ENCODE data around the gene ALG12.

ALG12 gene

GRCh38 chr22:49911881-49912625 lies 6.2 kb downstream of the ALG12 start:
- no peak for DNase-seq (ENCODE audit: low read depth in 2 of 2)

DNA sequence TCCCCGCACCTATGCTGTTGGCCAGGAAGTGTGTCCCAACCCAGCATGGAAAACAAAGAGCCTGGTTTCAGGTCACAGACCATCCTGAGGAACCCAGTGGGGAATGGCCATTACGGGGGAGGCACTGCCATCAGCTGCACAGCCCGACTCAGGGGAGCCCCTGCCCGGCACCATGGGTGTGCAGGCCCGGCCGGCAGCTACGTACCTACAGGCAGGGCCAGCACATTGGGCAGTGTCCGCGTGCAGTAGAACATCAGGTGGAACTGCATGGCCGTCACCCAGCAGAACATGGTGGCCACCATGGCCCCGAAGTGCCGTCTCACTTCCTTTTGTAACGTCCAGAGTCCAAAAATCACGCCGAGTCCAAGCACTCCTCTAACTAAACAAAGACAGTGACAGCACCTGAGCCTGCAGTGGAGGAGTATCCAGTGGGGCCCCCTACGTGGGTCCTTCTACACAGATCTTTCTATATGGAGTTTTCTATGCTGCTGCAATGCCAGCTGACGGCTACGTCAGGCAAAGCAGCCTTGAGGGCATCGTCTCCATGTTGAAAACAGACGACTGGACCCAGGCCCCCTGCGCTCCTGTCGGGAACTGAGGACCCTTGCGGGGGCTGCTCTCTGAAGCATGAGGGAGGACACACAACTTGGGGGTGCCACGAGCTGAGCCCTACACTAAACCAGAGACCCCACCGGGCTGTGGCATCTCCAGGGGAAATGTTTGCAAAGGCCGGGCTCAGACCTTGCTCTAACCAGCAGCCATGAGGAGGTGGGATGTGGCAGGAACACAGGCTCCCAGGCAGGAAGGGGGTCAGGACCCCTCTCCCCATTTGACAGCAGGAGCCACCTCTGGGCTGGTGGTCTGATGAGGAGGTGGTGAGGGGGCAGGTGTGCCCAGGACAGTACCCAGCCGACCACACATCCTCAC lies 7.7 kb downstream of the ALG12 start:
- DNase-seq (ENCODE audit: low read depth in 2 of 2) = no peak

- no peak for DNase-seq (ENCODE audit: low read depth in 2 of 2)
Observed at GRCh38 chr22:49909476-49910205, 8.6 kb downstream of the ALG12 start.

DNA sequence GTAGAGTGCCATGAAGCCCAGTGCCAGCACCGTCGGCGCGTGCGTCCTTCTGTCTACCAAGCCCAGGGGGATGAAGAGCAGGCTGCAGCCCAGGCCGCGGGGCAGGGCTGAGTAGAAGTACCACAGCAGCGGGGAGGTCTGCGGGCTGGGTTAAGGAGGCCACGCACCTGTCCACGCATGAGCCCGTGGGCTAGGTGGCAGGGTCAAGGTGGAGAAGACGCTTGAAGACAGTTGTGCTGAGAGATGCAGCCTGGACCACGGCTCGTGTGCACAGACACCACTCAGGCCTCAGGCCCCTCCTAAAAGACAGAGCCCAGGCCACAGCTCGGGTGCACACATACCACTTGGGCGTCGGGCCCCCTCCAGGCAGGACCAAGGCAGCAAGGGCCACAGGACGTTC lies 10.4 kb downstream of the ALG12 start:
- DNase-seq (ENCODE audit: low read depth in 2 of 2) = no peak

GRCh38 chr22:49906799-49907290 lies 11.4 kb downstream of the ALG12 start:
- DNase-seq (ENCODE audit: low read depth in 2 of 2) = no peak

- no peak for DNase-seq (ENCODE audit: low read depth in 2 of 2)
Observed at GRCh38 chr22:49906071-49906798, 12.0 kb downstream of the ALG12 start.

DNA sequence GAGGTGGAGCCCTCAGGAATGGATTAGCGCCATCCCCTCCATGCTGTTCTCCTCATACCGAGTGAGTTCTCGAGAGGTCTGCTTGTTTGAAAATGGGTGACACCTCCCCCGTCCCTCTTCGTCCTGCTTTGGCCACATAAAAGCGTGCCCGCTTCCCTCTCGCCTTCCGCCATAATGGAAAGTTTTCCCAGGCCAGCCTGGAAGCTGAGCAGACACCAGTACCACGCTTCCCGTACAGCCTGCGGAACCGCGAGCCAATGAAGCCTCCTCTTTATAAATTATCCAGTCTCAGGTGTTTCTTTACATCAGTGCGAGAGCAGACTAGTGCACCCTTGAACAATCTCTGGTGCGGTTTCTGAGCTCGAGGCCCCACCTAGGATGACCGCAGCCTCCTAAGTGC lies 12.8 kb downstream of the ALG12 start:
- no peak for DNase-seq (ENCODE audit: low read depth in 2 of 2)

DNA sequence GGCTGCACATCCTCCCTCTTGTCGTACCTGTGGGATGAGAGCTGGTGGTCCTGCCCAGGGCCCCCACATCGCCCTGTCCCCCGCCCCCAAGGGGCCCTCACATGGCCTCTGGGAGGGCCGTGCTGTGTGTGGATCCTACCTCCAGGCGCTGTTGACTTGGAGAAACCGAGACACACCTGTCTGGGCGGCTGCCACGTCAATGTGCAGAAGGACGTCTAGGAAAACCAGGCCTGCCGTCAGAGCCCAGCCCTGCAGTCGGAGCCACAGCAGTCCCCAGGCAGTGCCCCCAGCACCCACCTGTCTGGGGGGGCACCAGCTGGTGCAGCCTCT lies 14.2 kb downstream of the ALG12 start:
- no peak for DNase-seq (ENCODE audit: low read depth in 2 of 2)

DNA sequence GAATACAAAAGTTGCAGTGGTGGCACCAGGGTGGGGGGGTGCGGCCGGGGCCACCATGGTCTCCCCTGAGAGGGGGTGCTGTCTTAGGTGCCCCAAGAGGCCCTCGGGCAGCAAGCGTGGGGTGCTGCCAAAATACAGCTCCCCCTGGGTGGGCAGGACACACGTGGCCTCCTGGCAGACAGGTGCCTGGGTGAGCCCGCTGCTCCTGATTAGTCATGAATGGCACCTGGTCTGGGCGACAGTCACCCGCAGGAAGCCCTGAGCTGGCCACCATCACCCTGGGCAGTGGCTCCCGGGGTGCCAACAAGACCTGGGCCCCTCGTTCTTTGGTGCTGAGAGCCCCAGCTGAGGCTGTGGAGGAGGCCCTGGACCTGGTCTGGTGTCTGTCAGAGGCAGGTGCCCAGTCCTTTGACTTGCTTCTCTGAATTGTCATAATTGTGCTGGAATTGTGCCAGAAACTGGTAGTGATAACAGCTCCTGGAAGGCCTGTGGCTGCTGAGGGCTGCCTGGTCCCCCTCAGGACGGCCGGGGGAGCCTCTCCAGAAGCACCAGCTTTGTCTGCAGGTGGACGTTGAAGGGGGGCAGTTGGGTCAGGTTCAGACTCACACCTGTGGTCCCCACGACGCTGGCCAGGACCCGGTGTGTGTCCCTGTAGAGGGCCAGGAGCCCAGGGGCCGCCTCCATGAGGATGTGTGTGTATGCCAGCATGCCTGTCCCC lies 14.8 kb downstream of the ALG12 start:
- DNase-seq (ENCODE audit: low read depth in 2 of 2) = no peak

DNA sequence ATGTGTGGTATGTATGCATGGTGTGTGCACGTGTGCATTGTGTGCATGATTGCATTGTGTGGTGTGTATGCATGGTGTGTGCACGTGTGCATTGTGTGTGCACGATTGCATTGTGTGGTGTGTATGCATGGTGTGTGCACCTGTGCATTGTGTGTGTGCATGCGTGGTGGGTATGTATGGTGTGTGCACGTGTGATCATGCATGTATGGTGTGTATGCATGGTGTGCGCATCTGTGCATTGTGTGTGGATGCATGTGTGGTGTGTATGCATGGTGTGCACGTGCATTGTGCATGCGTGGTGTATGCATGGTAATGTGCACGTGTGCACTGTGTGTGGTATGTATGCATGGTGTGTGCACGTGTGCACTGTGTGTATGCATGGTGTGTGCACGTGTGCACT lies 16.8 kb downstream of the ALG12 start:
- DNase-seq (ENCODE audit: low read depth in 2 of 2) = no peak

- DNase-seq (ENCODE audit: low read depth in 2 of 2) = no peak
Observed at GRCh38 chr22:49900441-49901230, 17.6 kb downstream of the ALG12 start.

DNA sequence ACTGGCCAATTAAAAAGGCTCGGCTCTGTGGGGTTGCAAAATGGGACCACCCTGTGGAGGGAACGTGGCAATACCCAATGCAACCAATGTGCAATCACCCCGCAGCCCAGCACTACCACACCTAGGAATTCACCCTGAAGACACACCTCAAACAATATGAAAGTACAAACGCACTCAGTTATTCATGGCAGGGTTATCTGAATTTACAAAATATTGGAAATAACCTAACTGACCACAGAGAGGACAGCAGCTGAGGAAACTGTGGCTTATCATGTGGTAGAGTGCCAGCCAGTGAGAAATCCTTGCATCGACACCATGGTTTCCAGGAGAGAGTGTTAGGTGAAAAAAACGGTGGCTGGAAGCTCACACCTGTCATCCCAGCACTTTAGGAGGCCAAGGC lies 18.7 kb downstream of the ALG12 start:
- DNase-seq (ENCODE audit: low read depth in 2 of 2) = no peak

DNA sequence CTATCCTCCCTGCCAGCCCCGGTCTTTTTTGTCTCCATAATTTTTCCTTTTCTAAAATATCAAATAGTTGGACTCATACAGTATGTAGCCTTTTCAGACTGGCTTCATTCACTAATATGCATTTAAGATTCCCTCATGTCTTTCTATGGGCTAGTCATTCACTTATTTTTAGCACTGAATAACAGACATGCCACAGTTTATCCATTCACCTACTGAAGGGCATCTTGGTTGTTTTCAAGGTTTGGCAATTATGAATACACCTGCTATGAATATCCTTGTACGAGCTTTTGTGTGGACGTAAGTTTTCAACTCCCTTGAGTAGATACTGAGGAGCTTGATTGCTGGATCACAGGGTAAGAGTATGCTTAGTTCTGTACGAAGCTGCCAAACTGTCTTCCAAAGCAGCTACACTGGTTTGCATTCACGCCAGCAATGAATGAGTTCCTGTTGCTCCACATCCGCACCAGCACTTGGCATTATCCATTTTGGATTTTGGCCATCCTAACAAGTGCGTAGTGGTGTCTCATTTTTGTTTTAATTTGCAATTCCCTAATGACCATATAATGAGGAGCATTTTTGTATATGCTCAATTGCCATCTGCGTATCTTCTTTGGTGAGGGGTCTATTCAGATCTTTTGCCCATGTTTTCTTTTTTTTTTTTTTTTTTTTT lies 21.1 kb downstream of the ALG12 start:
- DNase-seq (ENCODE audit: low read depth in 2 of 2) = no peak

DNA sequence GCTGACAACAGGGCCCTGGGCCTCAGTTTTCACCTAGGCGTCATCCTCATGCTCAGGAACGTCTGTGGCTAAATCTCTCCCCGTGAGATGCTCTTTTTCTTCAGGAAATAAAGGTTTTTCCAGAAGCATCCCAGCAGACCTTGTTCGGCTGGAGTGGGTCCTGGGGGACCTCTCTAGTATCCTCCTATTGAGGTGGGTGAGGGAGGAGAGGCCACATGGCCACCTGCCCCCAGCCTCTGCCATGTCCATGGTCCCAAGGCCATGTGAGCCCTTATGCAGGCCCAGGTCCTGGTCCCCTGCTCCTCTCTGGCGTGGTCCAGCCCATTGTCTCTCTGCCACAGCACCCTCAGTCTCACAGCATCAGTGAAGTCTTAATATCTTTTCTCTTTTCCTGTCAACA lies 22.0 kb downstream of the ALG12 start:
- DNase-seq (ENCODE audit: low read depth in 2 of 2) = no peak

DNA sequence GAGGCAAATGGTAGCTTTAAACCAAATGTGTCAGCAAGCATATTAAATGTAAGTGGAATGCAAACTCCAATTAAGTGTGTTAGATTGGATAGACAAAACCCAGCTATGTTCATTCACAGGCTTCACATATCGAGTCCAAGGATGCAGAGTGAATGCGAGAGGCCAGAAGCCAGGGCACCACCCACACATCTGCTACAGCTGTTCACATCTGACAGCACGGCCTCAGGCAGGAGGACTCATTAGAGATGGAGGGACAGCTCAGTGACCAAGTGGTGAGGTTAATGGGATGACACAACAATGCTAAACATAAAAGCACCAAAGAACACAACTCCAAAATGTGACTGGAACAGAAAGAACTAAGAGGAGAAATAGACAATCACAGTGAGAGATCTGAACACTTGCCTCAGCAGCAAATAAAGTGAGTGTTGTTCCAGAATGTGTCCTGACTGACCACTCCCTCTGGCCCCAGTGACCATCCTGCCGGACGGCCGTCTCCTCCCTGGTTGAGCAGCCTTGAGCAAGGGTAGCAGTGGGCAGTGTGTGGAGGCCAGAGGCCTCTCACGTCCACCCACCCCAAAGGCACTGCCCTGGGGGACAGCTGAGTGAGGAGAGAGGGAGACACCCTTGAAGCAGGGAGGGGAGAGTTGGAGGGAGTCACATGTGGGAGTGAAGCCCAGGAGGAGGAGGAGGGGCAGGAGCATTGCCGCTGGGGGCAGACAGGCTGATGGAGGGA lies 23.8 kb downstream of the ALG12 start:
- DNase-seq (ENCODE audit: low read depth in 2 of 2) = no peak

GRCh38 chr22:49893025-49893424 lies 25.2 kb downstream of the ALG12 start:
- DNase-seq (ENCODE audit: low read depth in 2 of 2) = no peak

GRCh38 chr22:49892226-49892899 lies 25.9 kb downstream of the ALG12 start:
- no peak for DNase-seq (ENCODE audit: low read depth in 2 of 2)

DNA sequence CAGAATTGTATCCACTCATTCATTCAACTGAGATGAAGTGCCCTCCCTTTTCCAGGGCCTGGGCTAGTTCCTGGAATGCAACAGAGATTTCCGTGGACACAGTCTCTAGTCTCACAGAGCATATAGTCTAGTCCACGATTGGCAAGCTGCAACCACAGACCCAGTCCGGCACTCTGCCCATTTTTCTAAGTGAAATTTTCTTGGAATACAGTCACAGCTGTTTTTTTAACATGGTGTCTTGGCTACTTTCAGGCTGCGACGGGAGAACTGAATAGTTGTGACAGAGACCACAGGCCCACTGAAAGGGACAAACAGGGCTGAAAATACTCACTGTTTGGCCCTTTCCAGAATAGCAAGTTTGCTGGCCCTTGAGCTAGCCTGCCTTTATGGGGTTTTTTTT lies 29.2 kb downstream of the ALG12 start:
- no peak for DNase-seq (ENCODE audit: low read depth in 2 of 2)

Data from stimulated activated CD8-positive, alpha-beta memory T cell treated with anti-CD3 and anti-CD28 coated beads, Interleukin-7, amount 100 ng/mL, for 1 hour (primary cell).